Measurements from ENCODE around the gene PRDM15.

The PRDM15 gene

GRCh38 chr21:41919666-41920398 is 40.7 kb upstream of the PRDM15 start:
- no peak for DNase-seq
- peaks cover 9% of the 10 kb centered on the region for H3K4me1 Mint-ChIP-seq
- peaks cover 12% of the 10 kb centered on the region for H3K27me3 Mint-ChIP-seq (ENCODE audit: low read depth, poor library complexity)
- no peak for TF ChIP-seq CTCF (IDR thresholded peaks at IDR 0.05)
- H3K36me3 Mint-ChIP-seq (ENCODE audit: low read depth) = peaks cover 31% of the 10 kb centered on the region
- no peak overlapping the region for H3K4me3 Mint-ChIP-seq
- no peaks in the 10 kb centered on the region for H3K9me3 Mint-ChIP-seq
- no peak overlapping the region for H3K27ac Mint-ChIP-seq

GRCh38 chr21:41918561-41919358 is 39.6 kb upstream of the PRDM15 start:
- no peak overlapping the region for H3K27ac Mint-ChIP-seq
- DNase-seq = no peak

GRCh38 chr21:41917531-41917930 is 38.4 kb upstream of the PRDM15 start:
- H3K4me1 Mint-ChIP-seq = peaks cover 9% of the 10 kb centered on the region
- no peaks in the 10 kb centered on the region for H3K9me3 Mint-ChIP-seq
- TF ChIP-seq CTCF (IDR thresholded peaks at IDR 0.05) = no peak
- H3K36me3 Mint-ChIP-seq (ENCODE audit: low read depth) = peaks cover 36% of the 10 kb centered on the region
- DNase-seq = no peak
- peaks cover 12% of the 10 kb centered on the region for H3K27me3 Mint-ChIP-seq (ENCODE audit: low read depth, poor library complexity)
- no peak overlapping the region for H3K27ac Mint-ChIP-seq
- no peak overlapping the region for H3K4me3 Mint-ChIP-seq

More at GRCh38 chr21:41918561-41919358, 39.6 kb upstream of the PRDM15 start:
- peaks cover 12% of the 10 kb centered on the region for H3K27me3 Mint-ChIP-seq (ENCODE audit: low read depth, poor library complexity)
- H3K4me1 Mint-ChIP-seq = peaks cover 9% of the 10 kb centered on the region
- no peak for TF ChIP-seq CTCF (IDR thresholded peaks at IDR 0.05)
- H3K36me3 Mint-ChIP-seq (ENCODE audit: low read depth) = peaks cover 33% of the 10 kb centered on the region
- no peaks in the 10 kb centered on the region for H3K9me3 Mint-ChIP-seq
- no peak overlapping the region for H3K4me3 Mint-ChIP-seq

GRCh38 chr21:41916888-41917433 is 37.8 kb upstream of the PRDM15 start:
- peaks cover 12% of the 10 kb centered on the region for H3K27me3 Mint-ChIP-seq (ENCODE audit: low read depth, poor library complexity)
- H3K36me3 Mint-ChIP-seq (ENCODE audit: low read depth) = peaks cover 39% of the 10 kb centered on the region
- no peak overlapping the region for H3K27ac Mint-ChIP-seq
- no peaks in the 10 kb centered on the region for H3K9me3 Mint-ChIP-seq
- DNase-seq = no peak
- no peak overlapping the region for H3K4me3 Mint-ChIP-seq
- H3K4me1 Mint-ChIP-seq = peaks cover 9% of the 10 kb centered on the region
- TF ChIP-seq CTCF (IDR thresholded peaks at IDR 0.05) = no peak

- DNase-seq = no peak
- Mint-ChIP-seq H3K4me3 (no peak overlapping the region), H3K9me3 (no peaks in the 10 kb centered on the region), H3K27me3 (ENCODE audit: low read depth, poor library complexity) (peaks cover 12% of the 10 kb centered on the region), H3K36me3 (ENCODE audit: low read depth) (peaks cover 57% of the 10 kb centered on the region), H3K27ac (no peak overlapping the region), H3K4me1 (no peaks in the 10 kb centered on the region)
- no peak for TF ChIP-seq CTCF (IDR thresholded peaks at IDR 0.05)
Observed at GRCh38 chr21:41914965-41915364, 35.8 kb upstream of the PRDM15 start.

Data from nephron progenitor cell (in vitro differentiated cells).